ENCODE data around the gene BSPRY. TPM values are rescaled to one million over a fixed set of nuclear protein-coding genes. Genes with fewer than 3 reads are reported as not detected.
A peak's percentile ranks its signal among the peaks of the same experiment; 100 is the strongest.

Gene BSPRY
- total RNA-seq: 10 to 100 TPM; 32.6 to 39.9 TPM
- long read RNA-seq, transcript BSPRY-202 (5 exons, 2,213 nt): minor isoform, 22 of 229 reads
- long read RNA-seq, transcript BSPRY-201 (6 exons, 2,339 nt): major isoform, 169 of 229 reads
- long read RNA-seq, partial matches to known transcripts: 7 of 229 reads
- long read RNA-seq, other reads (novel, unspliced or antisense): 31 of 229 reads

GRCh38 chr9:113349445-113350094 lies at the start of gene BSPRY:
Gene BSPRY (plus strand): TSS chr9:113349541. CDS start chr9:113349580, 39 bp downstream.
- intact Hi-C loops (cut with DNase I, micrococcal nuclease): no loop called here
- DNase-seq: peak in 1 of 2 donors; percentile 66
- ATAC-seq: peak; percentile 71

DNA sequence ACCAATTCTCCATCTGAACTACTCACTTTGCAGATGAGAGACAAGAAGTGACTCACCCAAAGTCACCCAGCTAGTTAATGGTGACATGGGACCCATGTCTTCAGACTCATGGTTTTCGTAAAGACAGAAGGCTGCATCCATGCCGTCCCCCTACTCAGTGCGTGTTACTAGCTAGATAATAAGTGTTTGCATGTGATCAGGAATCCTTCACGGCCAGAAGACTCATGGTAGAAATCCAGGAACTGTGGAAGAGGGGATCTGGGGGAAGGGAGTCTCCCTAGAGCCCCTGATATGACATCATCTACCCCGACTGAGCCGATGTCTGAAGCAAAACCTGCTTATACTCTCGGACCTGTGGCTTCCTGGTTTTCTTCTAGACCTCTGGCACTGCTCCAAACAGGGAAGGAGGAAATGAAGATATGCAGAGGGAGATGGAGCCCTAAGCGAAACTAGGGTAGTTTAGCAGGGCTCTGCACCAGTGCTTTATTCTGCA lies 49.5 kb upstream of the BSPRY start:
- intact Hi-C loops (cut with DNase I, micrococcal nuclease): no loop called here
- DNase-seq (peak; percentile 43 to 68), ATAC-seq (peak; percentile 86)

DNA sequence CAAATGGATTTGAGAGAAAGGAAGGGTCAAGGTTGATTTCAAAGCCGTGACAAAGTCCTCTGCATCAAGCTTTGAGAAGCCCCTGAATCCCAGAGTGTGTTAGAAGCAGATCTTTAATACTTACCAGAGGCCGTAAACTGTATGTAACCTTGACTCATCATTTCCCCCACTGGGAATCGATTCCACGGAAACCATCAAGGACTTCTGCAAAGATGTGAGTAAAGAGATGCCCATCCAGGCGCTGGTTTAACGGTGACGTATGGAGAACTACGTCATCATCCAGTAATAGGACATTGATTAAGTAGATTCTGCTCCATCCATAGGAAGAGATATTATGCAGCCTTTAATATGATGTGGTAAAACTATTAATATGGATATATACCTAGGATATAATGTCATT lies 47.8 kb upstream of the BSPRY start:
- ATAC-seq (no peak), DNase-seq (no peak)
- intact Hi-C loops (cut with DNase I, micrococcal nuclease): no loop called here

GRCh38 chr9:113302792-113303418 lies 46.4 kb upstream of the BSPRY start, which contains the start of gene RNF183:
Gene RNF183 (minus strand): TSS chr9:113303376. CDS start chr9:113298184, 5,192 bp downstream.
- DNase-seq: peak; percentile 41 to 54
- peak; percentile 61 for ATAC-seq
- intact Hi-C loops (cut with DNase I, micrococcal nuclease): no loop called here

GRCh38 chr9:113306566-113306965 lies 42.8 kb upstream of the BSPRY start:
- intact Hi-C loops (cut with DNase I, micrococcal nuclease): no loop called here
- ATAC-seq (no peak), DNase-seq (no peak)

DNA sequence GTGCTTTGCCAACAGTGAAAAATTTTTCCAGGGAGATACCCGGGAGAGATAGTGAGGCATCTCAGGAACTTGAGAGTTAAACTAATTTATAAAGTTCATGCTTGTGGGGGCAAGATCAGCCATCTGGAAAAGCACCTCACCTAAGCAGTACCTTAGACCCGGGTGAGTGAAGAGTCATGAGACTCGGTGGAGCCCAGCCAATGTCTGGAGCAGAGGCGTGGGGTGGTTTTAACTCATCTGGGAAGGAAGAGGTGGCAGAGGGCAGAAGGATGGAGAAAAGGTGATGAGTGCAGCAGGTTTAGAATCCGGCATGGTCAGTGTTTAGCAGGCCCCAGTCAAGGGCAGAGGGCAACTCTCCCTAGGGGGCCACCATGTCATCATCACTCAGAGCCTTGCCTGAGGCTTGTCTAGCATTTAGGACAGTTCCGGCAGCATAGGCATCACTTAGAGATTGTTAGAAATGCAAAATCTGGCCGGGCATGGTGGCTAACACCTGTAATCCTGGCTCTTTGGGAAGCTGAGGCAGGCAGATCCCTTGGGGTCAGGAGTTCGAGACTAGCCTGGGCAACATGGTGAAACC lies 41.9 kb upstream of the BSPRY start:
- no peak for DNase-seq
- intact Hi-C loops (cut with DNase I, micrococcal nuclease): no loop called here
- ATAC-seq: no peak

DNA sequence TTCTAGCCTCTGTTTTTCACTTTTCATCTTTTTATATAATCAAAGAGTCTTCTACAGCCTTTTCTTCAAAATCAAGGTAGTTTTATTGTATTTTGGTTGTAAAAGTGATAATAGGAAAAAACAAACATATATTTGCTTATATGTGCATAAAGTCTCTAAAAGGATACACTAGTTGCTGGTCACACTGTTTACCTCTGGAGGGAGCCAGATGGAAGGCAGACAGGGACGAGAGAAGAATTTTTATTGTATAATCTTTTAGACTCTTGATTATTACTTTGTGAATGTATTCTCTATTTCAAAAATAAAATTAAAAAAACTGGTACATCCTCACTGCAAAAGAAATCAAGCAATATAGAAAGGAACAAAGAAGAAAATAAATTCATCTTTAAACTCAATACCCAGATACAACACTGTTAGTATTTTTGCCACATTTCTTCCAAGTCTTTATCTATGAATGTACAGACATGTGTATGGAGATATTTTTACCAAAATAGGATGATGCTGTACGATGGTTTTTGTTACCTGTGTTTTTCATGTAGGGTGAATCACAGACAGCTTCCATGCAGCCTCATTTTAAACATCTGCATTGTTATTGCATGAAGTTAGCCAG lies 40.0 kb upstream of the BSPRY start:
- intact Hi-C loops (cut with DNase I, micrococcal nuclease): loop anchor here in 1 of 2 donors (1.0 kb wide), 1 partner anchor 98 kb away; no protein-coding TSS in a partner anchor
- ATAC-seq (peak; percentile 82), DNase-seq (peak in 1 of 2 donors; percentile 31)

DNA sequence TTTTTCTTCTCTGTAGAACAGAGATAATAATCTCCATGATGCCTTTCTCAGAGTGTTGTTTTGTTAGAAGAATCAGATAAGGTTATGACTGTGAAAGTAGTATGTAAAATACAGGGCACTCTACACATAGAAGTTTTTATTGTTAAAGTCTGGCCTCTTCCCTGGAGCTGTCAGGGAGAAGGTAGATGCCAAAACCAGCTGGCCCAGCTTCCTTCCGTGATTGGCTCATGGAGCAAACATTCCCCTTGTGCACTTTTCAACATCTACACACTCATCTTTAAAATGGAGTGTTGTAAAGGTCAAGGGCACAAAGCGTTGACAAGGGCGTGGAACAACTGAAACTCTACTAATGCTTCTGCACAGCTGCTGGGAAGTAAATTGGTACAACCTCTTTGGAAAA lies 38.8 kb upstream of the BSPRY start:
- DNase-seq: no peak
- intact Hi-C loops (cut with DNase I, micrococcal nuclease): no loop called here
- ATAC-seq: no peak

DNA sequence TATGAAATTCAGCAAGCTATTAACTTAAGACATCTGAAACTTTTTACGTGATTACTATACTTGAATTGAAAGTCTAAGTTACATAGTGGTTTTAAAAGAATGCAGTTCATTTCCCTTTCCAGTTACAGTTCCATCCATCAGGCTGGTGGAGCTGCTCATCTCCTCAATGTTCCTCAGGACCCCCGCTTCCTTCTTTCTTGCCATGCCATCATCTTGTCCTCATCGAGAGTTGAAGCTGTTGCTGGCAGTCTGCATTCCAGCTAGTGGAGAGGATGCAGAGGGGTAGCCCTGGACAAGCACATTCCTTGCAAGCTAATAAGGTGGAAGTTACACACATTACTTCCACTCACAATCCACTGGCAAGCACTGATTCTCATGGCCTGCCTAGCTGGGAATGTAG lies 37.4 kb upstream of the BSPRY start:
- ATAC-seq: no peak
- intact Hi-C loops (cut with DNase I, micrococcal nuclease): no loop called here
- DNase-seq: no peak

- ATAC-seq (no peak), DNase-seq (no peak)
- intact Hi-C loops (cut with DNase I, micrococcal nuclease): no loop called here
Observed at GRCh38 chr9:113313261-113313660, 36.1 kb upstream of the BSPRY start.

DNA sequence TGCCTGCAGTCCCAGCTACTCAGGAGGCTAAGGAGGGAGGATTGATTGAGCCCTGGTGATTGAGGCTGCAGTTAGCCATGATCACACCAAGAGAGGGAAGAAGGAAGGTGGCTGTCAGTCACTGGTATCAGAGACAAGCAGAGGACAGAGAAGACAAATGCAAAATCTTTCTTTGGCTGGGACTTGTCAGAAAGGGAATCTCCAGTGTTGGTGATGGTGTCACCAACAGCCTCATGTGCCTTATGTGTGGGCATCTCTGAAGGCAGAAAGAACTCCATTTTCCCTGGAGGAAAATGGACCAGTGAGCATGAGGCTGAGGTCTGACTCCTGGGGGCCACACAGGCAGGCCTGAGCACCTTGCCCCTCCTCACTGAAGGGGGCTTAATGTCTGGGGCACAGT lies 34.1 kb upstream of the BSPRY start:
- DNase-seq: no peak
- no peak for ATAC-seq
- intact Hi-C loops (cut with DNase I, micrococcal nuclease): no loop called here

DNA sequence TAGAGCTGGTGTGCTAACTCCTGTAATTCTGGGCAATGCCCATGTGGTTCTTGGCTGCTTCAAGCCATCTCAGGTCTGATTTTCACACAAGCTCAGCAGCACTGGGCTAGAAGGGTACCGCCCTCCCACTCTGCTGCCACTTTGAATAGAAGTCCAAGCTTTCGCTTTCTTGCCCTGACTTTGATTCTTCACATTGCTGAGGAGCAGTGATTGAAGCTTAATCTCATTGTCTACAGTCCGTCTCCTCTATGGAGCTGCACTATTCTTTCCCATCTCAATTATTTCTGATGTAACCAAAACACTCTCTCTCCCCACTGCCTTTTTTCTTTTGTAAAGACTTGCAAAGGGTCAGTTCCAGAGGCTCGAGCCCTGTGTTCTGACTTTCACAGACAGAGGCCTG lies 33.3 kb upstream of the BSPRY start:
- DNase-seq (no peak), ATAC-seq (no peak)
- intact Hi-C loops (cut with DNase I, micrococcal nuclease): no loop called here

GRCh38 chr9:113317777-113318176 lies 31.6 kb upstream of the BSPRY start:
- intact Hi-C loops (cut with DNase I, micrococcal nuclease): no loop called here
- ATAC-seq: no peak
- DNase-seq: no peak

DNA sequence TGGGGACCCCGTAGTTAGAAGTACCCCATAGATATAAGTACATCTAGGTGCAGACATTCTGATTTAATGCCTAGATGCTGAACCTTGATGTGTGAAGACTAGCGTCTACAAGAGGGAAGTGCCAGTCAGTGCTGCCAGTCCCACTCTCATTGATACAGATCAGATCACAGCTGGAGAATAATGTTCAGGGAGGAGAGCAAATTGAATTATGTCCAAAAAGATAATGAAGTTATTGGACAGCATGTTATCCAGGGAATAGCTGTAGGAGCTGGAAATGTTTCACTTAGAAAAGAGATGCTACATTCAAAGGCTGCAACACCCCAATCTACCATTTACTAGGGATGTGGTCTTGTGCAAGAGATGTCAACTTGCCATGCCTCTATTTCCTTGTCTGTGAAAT lies 30.3 kb upstream of the BSPRY start:
- intact Hi-C loops (cut with DNase I, micrococcal nuclease): no loop called here
- no peak for DNase-seq
- no peak for ATAC-seq

- intact Hi-C loops (cut with DNase I, micrococcal nuclease): no loop called here
- DNase-seq (no peak), ATAC-seq (no peak)
Observed at GRCh38 chr9:113320051-113320450, 29.3 kb upstream of the BSPRY start.

GRCh38 chr9:113322671-113323070 lies 26.7 kb upstream of the BSPRY start:
- no peak for DNase-seq
- intact Hi-C loops (cut with DNase I, micrococcal nuclease): no loop called here
- no peak for ATAC-seq

GRCh38 chr9:113326230-113326629 lies 23.1 kb upstream of the BSPRY start:
- ATAC-seq: no peak
- no peak for DNase-seq
- intact Hi-C loops (cut with DNase I, micrococcal nuclease): no loop called here

DNA sequence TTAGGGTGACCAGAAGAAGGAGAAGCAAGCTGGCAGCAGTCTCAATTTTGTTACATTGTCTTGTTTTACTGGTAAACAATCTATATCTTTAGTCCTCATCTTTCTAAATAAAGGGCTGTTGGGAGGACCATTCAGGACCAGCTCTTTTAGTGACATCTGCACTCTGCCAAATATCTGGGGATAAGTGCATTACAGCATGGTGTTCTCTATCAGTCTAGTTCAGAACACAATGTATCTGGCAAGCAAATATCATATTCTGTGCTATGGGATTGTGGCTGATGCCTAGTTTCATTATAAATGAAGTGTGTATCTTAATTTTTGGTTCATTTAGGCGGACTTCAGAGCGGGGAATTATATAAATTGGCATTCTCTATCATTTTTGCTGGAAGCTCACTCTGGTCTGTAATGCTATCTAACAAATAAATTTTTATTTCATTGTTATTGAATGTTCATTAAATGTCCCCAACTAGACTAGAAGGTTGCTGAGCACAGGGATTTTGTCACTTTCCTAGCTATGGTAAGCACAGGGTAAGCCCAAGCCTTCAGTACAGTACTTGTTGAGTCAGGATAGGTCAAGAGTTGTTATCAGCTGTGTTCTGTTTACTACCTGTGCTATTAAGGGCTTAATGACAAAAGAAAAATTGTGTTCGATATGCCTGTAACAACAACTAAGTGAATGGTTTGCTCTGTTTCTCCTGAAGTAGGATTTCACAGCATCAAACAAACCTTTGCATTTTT lies 21.1 kb upstream of the BSPRY start:
- no peak for ATAC-seq
- DNase-seq: no peak
- intact Hi-C loops (cut with DNase I, micrococcal nuclease): no loop called here

GRCh38 chr9:113331780-113332179 lies 17.6 kb upstream of the BSPRY start:
- ATAC-seq (no peak), DNase-seq (no peak)
- intact Hi-C loops (cut with DNase I, micrococcal nuclease): no loop called here

All from left colon (tissue), 2 donors.